HepG2 (cell line): Measurements from ENCODE around the gene C20orf96. TPM values are rescaled to one million over a fixed set of nuclear protein-coding genes. Genes with fewer than 3 reads are reported as not detected.

Source experiments
- CHD4 ChIP-seq: fragments of 200-600 bp; sonication (generic); IDR thresholded peaks from 2 replicates; pipeline ENCODE4 v1.7.0; 2017; ENCODE audit warnings: mild to moderate bottlenecking, low read length, borderline replicate concordance
- GRHL1 ChIP-seq: sonication (generic); formaldehyde crosslinking; conservative IDR thresholded peaks from 2 replicates; pipeline ENCODE4 v1.8.0; 2022; ENCODE audit warnings: missing genetic modification reagents
- HDAC2 ChIP-seq: sonication (generic); formaldehyde crosslinking; IDR thresholded peaks from 2 replicates; pipeline ENCODE4 v1.4.0; 2020; ENCODE audit warnings: missing genetic modification reagents
- HNRNPK ChIP-seq: fragments of 200-400 bp; formaldehyde crosslinking; IDR thresholded peaks from 2 replicates; pipeline ENCODE4 v1.6.1; 2018; ENCODE audit warnings: low read length, low read depth, moderate library complexity, mild to moderate bottlenecking; ENCODE audit not compliant: poor library complexity, severe bottlenecking
- HNRNPLL ChIP-seq: fragments of 200-400 bp; formaldehyde crosslinking; IDR thresholded peaks from 2 replicates; pipeline ENCODE4 v1.6.1; 2017; ENCODE audit warnings: mild to moderate bottlenecking, low read depth, low read length; ENCODE audit not compliant: poor library complexity, severe bottlenecking
- HNRNPUL1 ChIP-seq: fragments of 200-400 bp; formaldehyde crosslinking; IDR thresholded peaks from 2 replicates; pipeline ENCODE4 v1.6.1; 2017; ENCODE audit warnings: low read depth, mild to moderate bottlenecking, low read length, moderate library complexity
- HOXA7 ChIP-seq: sonication (generic); formaldehyde crosslinking; IDR thresholded peaks from 2 replicates; pipeline ENCODE4 v1.8.1; 2022; ENCODE audit warnings: mild to moderate bottlenecking, missing genetic modification reagents, moderate library complexity
- NAIF1 ChIP-seq: sonication (generic); formaldehyde crosslinking; IDR thresholded peaks from 2 replicates; pipeline ENCODE4 v1.5.0; 2020; ENCODE audit warnings: mild to moderate bottlenecking, missing genetic modification reagents, borderline replicate concordance
- NFE2 ChIP-seq: sonication (generic); formaldehyde crosslinking; IDR thresholded peaks from 2 replicates; pipeline ENCODE4 v1.4.0; 2020; ENCODE audit warnings: missing genetic modification reagents
- NFKBIZ ChIP-seq: IDR thresholded peaks from 2 replicates; pipeline ENCODE4 v1.6.1; 2018; ENCODE audit warnings: missing genetic modification reagents, missing compliant biosample characterization
- NR3C1 ChIP-seq: sonication (generic); formaldehyde crosslinking; IDR thresholded peaks from 2 replicates; pipeline ENCODE4 v1.4.0; 2020; ENCODE audit warnings: missing genetic modification reagents
- ONECUT2 ChIP-seq: sonication (generic); formaldehyde crosslinking; IDR thresholded peaks from 2 replicates; pipeline ENCODE4 v1.4.0; 2020; ENCODE audit warnings: missing genetic modification reagents
- PRDM10 ChIP-seq: sonication (generic); formaldehyde crosslinking; IDR thresholded peaks from 2 replicates; pipeline ENCODE4 v1.4.0; 2020; ENCODE audit warnings: low read depth, missing genetic modification reagents
- SP5 ChIP-seq: IDR thresholded peaks from 2 replicates; pipeline ENCODE4 v1.6.1; 2016; ENCODE audit warnings: low read depth, borderline replicate concordance
- SRF ChIP-seq: IDR thresholded peaks from 2 replicates; pipeline ENCODE4 v1.6.1; 2011; ENCODE audit warnings: mild to moderate bottlenecking, low read depth, low read length, moderate library complexity
- ZIK1 ChIP-seq: sonication (generic); formaldehyde crosslinking; IDR thresholded peaks from 2 replicates; pipeline ENCODE4 v1.5.0; 2020; ENCODE audit warnings: mild to moderate bottlenecking, low read depth, missing genetic modification reagents, borderline replicate concordance
- ZNF138 ChIP-seq: sonication (generic); formaldehyde crosslinking; IDR thresholded peaks from 2 replicates; pipeline ENCODE4 v1.5.0; 2020; ENCODE audit warnings: mild to moderate bottlenecking, low read depth, missing genetic modification reagents
- ZNF280D ChIP-seq: sonication (generic); formaldehyde crosslinking; IDR thresholded peaks from 2 replicates; pipeline ENCODE4 v1.5.1; 2020; ENCODE audit warnings: mild to moderate bottlenecking, missing genetic modification reagents
- ZNF468 ChIP-seq: sonication (generic); formaldehyde crosslinking; IDR thresholded peaks from 2 replicates; pipeline ENCODE4 v1.8.0; 2022; ENCODE audit warnings: mild to moderate bottlenecking, moderate library complexity, missing genetic modification reagents
- ZNF737 ChIP-seq: sonication (generic); formaldehyde crosslinking; IDR thresholded peaks from 2 replicates; pipeline ENCODE4 v1.5.0; 2020; ENCODE audit warnings: missing genetic modification reagents, mild to moderate bottlenecking, borderline replicate concordance
- ZNF816 ChIP-seq: sonication (generic); formaldehyde crosslinking; IDR thresholded peaks from 2 replicates; pipeline ENCODE4 v1.8.0; 2022; ENCODE audit warnings: missing genetic modification reagents, mild to moderate bottlenecking, borderline replicate concordance
- polyA plus RNA-seq, 8 experiments: library from polyadenylated mRNA; depleted of rRNA in 3 of 8; stranded (reverse) in 7 of 8; unstranded in 1 of 8; fragments of >200 nt; fragmentation: Illumina TruSeq in 4 of 8; extraction: Trizol in 4 of 8; gene quantifications; 2 replicates each; pipeline versions ENCODE4 v1.2.1 to v1.2.3, GENCODE V29; 2011 to 2016; ENCODE audit warnings: low read depth in 4 of 8, missing spikeins in 1 of 8, mixed read lengths in 1 of 8; ENCODE audit not compliant: insufficient read depth in 1 of 8
- total RNA-seq, 5 experiments: library from RNA; depleted of rRNA; stranded (reverse); fragments of >200 nt; fragmentation: Illumina TruSeq; extraction: Trizol; gene quantifications; 2 replicates each; pipeline ENCODE4 v1.2.3, GENCODE V29; 2016; ENCODE audit warnings: low read depth in 1 of 5

C20orf96 gene
- total and polyA plus RNA-seq, 2 of the 13 experiments (the other 11 are each of a cell fraction or from before 2014, with no cell fraction given): 3.8 to 20.6 TPM

- TF ChIP-seq PRDM10 (no peak), NR3C1 (no peak), CHD4 (no peak), HNRNPK (no peak), NFKBIZ (CRISPR knock-in tag) (no peak), SRF (no peak), HNRNPUL1 (no peak), ZNF737 (CRISPR knock-in tag) (no peak), ZIK1 (CRISPR knock-in tag) (no peak), HNRNPLL (peak; percentile 98), HOXA7 (CRISPR knock-in tag) (no peak), NAIF1 (CRISPR knock-in tag) (peak; percentile 33; the same call in 1 of the 2 replicates), ONECUT2 (CRISPR knock-in tag) (no peak), NFE2 (CRISPR knock-in tag) (no peak), SP5 (CRISPR knock-in tag) (peak; percentile 22; the same call in 1 of the 2 replicates), ZNF280D (CRISPR knock-in tag) (no peak), ZNF816 (0 out of 2 replicates have a peak, but pooled peaks have one; percentile 21), HDAC2 (CRISPR knock-in tag) (0 out of 2 replicates have a peak, but pooled peaks have one; percentile 7), ZNF468 (CRISPR knock-in tag) (peak; percentile 67; the same call in 1 of the 2 replicates), GRHL1 (CRISPR knock-in tag) (no peak), ZNF138 (CRISPR knock-in tag) (peak; percentile 34)
Observed at GRCh38 chr20:325889-326644, 35.5 kb upstream of the C20orf96 start (continued).
